HCT116 (cell line): ENCODE data around the gene BRSK2. TPM values are rescaled to one million over a fixed set of nuclear protein-coding genes. Genes with fewer than 3 reads are reported as not detected.
"Not testable (repeated sequence)": the region's sequence is repeated elsewhere in the genome, so short reads cannot be mapped to it uniquely, and the experiment has no call there.

Experiments used
- ATAC-seq: fragments of 200-7000 bp; cut with Tn5 transposase; 2 replicates; pipeline ENCODE4 v1.9.1; 2020; ENCODE audit warnings: mild to moderate bottlenecking, moderate library complexity
- BruUV-seq: library from RNA; stranded (reverse); fragments of 400-500 nt; replicated peaks from 2 replicates; lab custom pipeline; 2021; lab: Mats Ljungman, UMichigan
- CTCF ChIA-PET: fragments of 300-600 bp; sonication (Branson Sonifier 250); formaldehyde crosslinking; loops from one replicate; lab custom pipeline; 2021; ENCODE audit warnings: antibody characterized with exemption; lab: Charles Lee
- POLR2A ChIA-PET: fragments of 300-600, 350-600 bp; sonication (Branson Sonifier 250); formaldehyde crosslinking; loops from one replicate; lab custom pipeline; 2021; ENCODE audit warnings: antibody characterized with exemption; lab: Charles Lee
- RAD21 ChIA-PET, 2 experiments: fragments of 300-600 bp; sonication (Branson Sonifier 250); formaldehyde crosslinking; loops; one replicate each; lab custom pipeline; 2023; ENCODE audit warnings: low total read pairs in 2 of 2; ENCODE audit not compliant: uncharacterized antibody in 2 of 2, unreplicated experiment in 2 of 2, low non-redundant PET in 1 of 2; lab: Charles Lee
- DNase-seq: peaks from one replicate; pipeline ENCODE4 v3.0.0-alpha.2; 2010; ENCODE audit warnings: low read depth, low spot score
- H2AFZ ChIP-seq: fragments of 200-600 bp; shearing (Covaris generic), sonication (generic); 2 replicates; pipeline ENCODE4 v1.6.1; 2017; ENCODE audit warnings: low read depth, mixed run types, mixed read lengths, antibody characterized with exemption, low read length; ENCODE audit not compliant: poor library complexity, severe bottlenecking
- H3K27ac ChIP-seq: 2 replicates; pipeline ENCODE4 v1.5.1; 2012; ENCODE audit warnings: low read depth, low read length
- H3K27me3 ChIP-seq: fragments of 200-600 bp; sonication (generic); 2 replicates; pipeline ENCODE4 v1.6.1; 2016; ENCODE audit warnings: mixed run types, low read length, mixed read lengths; ENCODE audit not compliant: insufficient read depth
- H3K36me3 ChIP-seq, 2 experiments: fragments of 200-500 bp in 1 of 2; fragments of 200-600 bp in 1 of 2; sonication (Bioruptor generic) in 1 of 2; sonication (generic) in 1 of 2; 2 replicates each; pipeline versions ENCODE4 v1.5.1 to v1.6.1; 2014 to 2016; ENCODE audit warnings: low read length in 2 of 2, inconsistent platforms in 1 of 2, mixed read lengths in 1 of 2, mixed run types in 1 of 2; ENCODE audit not compliant: insufficient read depth in 2 of 2, control insufficient read depth in 1 of 2
- H3K4me1 ChIP-seq, 2 experiments: fragments of 200-600 bp in 1 of 2; sonication (generic) in 1 of 2; 2 replicates each; pipeline versions ENCODE4 v1.5.1 to v1.6.1; 2012 to 2017; ENCODE audit warnings: low read length in 2 of 2, inconsistent platforms in 1 of 2, mild to moderate bottlenecking in 1 of 2, mixed read lengths in 1 of 2, mixed run types in 1 of 2, moderate library complexity in 1 of 2; ENCODE audit not compliant: insufficient read depth in 2 of 2, control insufficient read depth in 1 of 2
- H3K4me2 ChIP-seq: fragments of 200-600 bp; sonication (generic); 2 replicates; pipeline ENCODE4 v1.6.1; 2017; ENCODE audit warnings: mixed run types, low read length, mixed read lengths
- H3K4me3 ChIP-seq, 2 experiments: fragments of 200-600 bp in 1 of 2; sonication (generic) in 1 of 2; replicated peaks in 1 of 2; 2 replicates each; pipeline ENCODE4 v1.5.1; 2011 to 2016; ENCODE audit warnings: low read length in 2 of 2, control low read depth in 1 of 2, low read depth in 1 of 2, mild to moderate bottlenecking in 1 of 2, mixed read lengths in 1 of 2, mixed run types in 1 of 2
- H3K79me2 ChIP-seq: fragments of 200-600 bp; sonication (generic); 2 replicates; pipeline ENCODE4 v1.6.1; 2017; ENCODE audit warnings: mild to moderate bottlenecking, mixed run types, low read length, moderate library complexity, mixed read lengths; ENCODE audit not compliant: insufficient read depth
- H3K9ac ChIP-seq: fragments of 200-600 bp; sonication (generic); 2 replicates; pipeline ENCODE4 v1.6.1; 2016; ENCODE audit warnings: low read length, mixed read lengths
- H3K9me2 ChIP-seq: fragments of 200-600 bp; sonication (generic), shearing (Covaris generic); 2 replicates; pipeline ENCODE4 v1.6.1; 2017; ENCODE audit warnings: mixed run types, mild to moderate bottlenecking, moderate library complexity; ENCODE audit not compliant: insufficient read depth
- H3K9me3 ChIP-seq, 2 experiments: fragments of 200-500 bp in 1 of 2; fragments of 200-600 bp in 1 of 2; sonication (Bioruptor generic) in 1 of 2; sonication (generic) in 1 of 2; 2 replicates each; pipeline ENCODE4 v1.6.1; 2014 to 2017; ENCODE audit warnings: low read length in 2 of 2, mixed read lengths in 2 of 2, inconsistent platforms in 1 of 2, low read depth in 1 of 2, mild to moderate bottlenecking in 1 of 2, mixed run types in 1 of 2, moderate library complexity in 1 of 2; ENCODE audit not compliant: control insufficient read depth in 1 of 2, insufficient read depth in 1 of 2
- H4K20me1 ChIP-seq: fragments of 200-600 bp; sonication (generic), shearing (Covaris generic); 2 replicates; pipeline ENCODE4 v1.6.1; 2017; ENCODE audit warnings: mixed run types, mild to moderate bottlenecking, moderate library complexity; ENCODE audit not compliant: insufficient read depth
- CBX3 ChIP-seq: IDR thresholded peaks from 2 replicates; pipeline ENCODE4 v1.6.1; 2012; ENCODE audit warnings: low read depth
- CEBPB ChIP-seq: IDR thresholded peaks from 2 replicates; pipeline ENCODE4 v1.6.1; 2012; ENCODE audit warnings: low read depth
- EGR1 ChIP-seq: IDR thresholded peaks from 2 replicates; pipeline ENCODE4 v1.6.1; 2012; ENCODE audit warnings: low read depth
- ELF1 ChIP-seq: IDR thresholded peaks from 2 replicates; pipeline ENCODE4 v1.6.1; 2012; ENCODE audit warnings: low read depth, borderline replicate concordance
- EZH2phosphoT487 ChIP-seq: fragments of 200-600 bp; IDR thresholded peaks from 2 replicates; pipeline ENCODE4 v1.6.1; 2018; ENCODE audit warnings: antibody characterized with exemption, borderline replicate concordance
- FOSL1 ChIP-seq: IDR thresholded peaks from 2 replicates; pipeline ENCODE4 v1.6.1; 2012; ENCODE audit warnings: low read depth
- POLR2A ChIP-seq: IDR thresholded peaks from 2 replicates; pipeline ENCODE4 v1.7.0; 2011; ENCODE audit warnings: borderline replicate concordance; ENCODE audit not compliant: insufficient read depth, insufficient read length; ENCODE audit errors: extremely low read depth
- SRF ChIP-seq: IDR thresholded peaks from 2 replicates; pipeline ENCODE4 v1.6.1; 2012; ENCODE audit warnings: low read depth
- TCF7L2 ChIP-seq: IDR thresholded peaks from 2 replicates; pipeline ENCODE4 v1.7.0; 2011; ENCODE audit warnings: borderline replicate concordance, inconsistent platforms; ENCODE audit not compliant: insufficient read depth, insufficient read length; ENCODE audit errors: extremely low read depth
- YY1 ChIP-seq: IDR thresholded peaks from 2 replicates; pipeline ENCODE4 v1.6.1; 2011; ENCODE audit warnings: low read length, low read depth, moderate library complexity, mild to moderate bottlenecking; ENCODE audit not compliant: insufficient replicate concordance; ENCODE audit errors: extremely low read depth
- ZFX ChIP-seq: fragments of 450-650 bp; IDR thresholded peaks from 2 replicates; pipeline ENCODE4 v1.6.1; 2017
- intact Hi-C: fragments of 100-400 bp; cut with micrococcal nuclease; formaldehyde crosslinking; loops from 2 replicates; pipeline ENCODE4 v1.10.0; 2022
- total RNA-seq: library from RNA; stranded (reverse); gene quantifications from one replicate; pipeline ENCODE4 v1.2.1, GENCODE V29; 2021; ENCODE audit not compliant: unreplicated experiment
- TF ChIP-seq, protein P1 (sequence below): IDR thresholded peaks from 2 replicates; pipeline ENCODE4 v1.6.1; 2012
- TF ChIP-seq, protein P2 (sequence below), 3 experiments: fragments of 200-600 bp in 1 of 3; sonication (generic) in 1 of 3; IDR thresholded peaks in 2 of 3; conservative IDR thresholded peaks in 1 of 3; 2 replicates each; pipeline ENCODE4 v1.5.1; 2012 to 2017; ENCODE audit warnings: low read depth in 2 of 3, low read length in 2 of 3, antibody characterized with exemption in 1 of 3, borderline replicate concordance in 1 of 3, control low read depth in 1 of 3, mild to moderate bottlenecking in 1 of 3, mixed read lengths in 1 of 3, mixed run types in 1 of 3, moderate library complexity in 1 of 3; ENCODE audit not compliant: insufficient read depth in 1 of 3

The BRSK2 gene
- total RNA-seq, 1 experiment from 2014 or later, result 14.0 TPM

DNA sequence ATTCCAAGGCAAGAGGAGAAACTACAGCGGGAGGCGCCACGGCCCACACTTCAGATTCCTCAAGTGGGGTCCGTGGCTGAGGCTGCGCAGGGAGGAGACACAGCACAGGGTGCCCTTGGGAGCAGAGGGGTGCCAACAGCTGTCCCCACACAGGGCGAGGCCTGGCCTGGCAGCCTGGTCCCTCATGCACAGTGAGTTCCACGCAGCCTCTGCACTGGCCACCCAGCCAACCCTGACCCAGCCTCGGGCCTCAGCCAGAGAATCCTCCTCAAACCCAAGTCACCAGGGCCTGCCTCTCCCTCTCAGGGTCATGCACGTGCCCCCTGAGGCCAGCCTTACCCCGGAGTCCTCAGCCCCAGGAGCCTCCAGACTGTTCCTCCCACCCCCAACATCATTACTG lies 119.3 kb downstream of the BRSK2 start:
- no peak for TF ChIP-seq POLR2A
- no peak for TF ChIP-seq YY1
- TF ChIP-seq CEBPB, result no peak
- no peak for TF ChIP-seq SRF
- no peak for TF ChIP-seq EZH2phosphoT487
- TF ChIP-seq FOSL1, result no peak
- TF ChIP-seq EGR1, result no peak
- no peak for TF ChIP-seq CBX3
- TF ChIP-seq ZFX, result no peak
- TF ChIP-seq, all 23 proteins: peak for 0
- DNase-seq (no peak), ATAC-seq (no peak)
- Histone ChIP-seq H3K9ac (no peak overlapping the region), H3K79me2 (peaks cover 17% of the 10 kb centered on the region), H3K27ac (no peak overlapping the region), H4K20me1 (no peaks in the 10 kb centered on the region), H3K9me2 (no peaks in the 10 kb centered on the region), H3K4me1 (peaks cover 0 to 7% of the 10 kb centered on the region in 2 experiments; a peak in 1 of 4 replicates), H3K36me3 (no peaks in the 10 kb centered on the region), H3K4me3 (no peak overlapping the region), H3K27me3 (no peaks in the 10 kb centered on the region), H3K9me3 (no peaks in the 10 kb centered on the region), H2AFZ (no peak overlapping the region), H3K4me2 (no peak overlapping the region)
- intact Hi-C loops, result no loop called here
- no TSS peak for BruUV-seq
- ChIA-PET CTCF (no interaction called here), POLR2A (no interaction called here), RAD21 (no interaction called here)

DNA sequence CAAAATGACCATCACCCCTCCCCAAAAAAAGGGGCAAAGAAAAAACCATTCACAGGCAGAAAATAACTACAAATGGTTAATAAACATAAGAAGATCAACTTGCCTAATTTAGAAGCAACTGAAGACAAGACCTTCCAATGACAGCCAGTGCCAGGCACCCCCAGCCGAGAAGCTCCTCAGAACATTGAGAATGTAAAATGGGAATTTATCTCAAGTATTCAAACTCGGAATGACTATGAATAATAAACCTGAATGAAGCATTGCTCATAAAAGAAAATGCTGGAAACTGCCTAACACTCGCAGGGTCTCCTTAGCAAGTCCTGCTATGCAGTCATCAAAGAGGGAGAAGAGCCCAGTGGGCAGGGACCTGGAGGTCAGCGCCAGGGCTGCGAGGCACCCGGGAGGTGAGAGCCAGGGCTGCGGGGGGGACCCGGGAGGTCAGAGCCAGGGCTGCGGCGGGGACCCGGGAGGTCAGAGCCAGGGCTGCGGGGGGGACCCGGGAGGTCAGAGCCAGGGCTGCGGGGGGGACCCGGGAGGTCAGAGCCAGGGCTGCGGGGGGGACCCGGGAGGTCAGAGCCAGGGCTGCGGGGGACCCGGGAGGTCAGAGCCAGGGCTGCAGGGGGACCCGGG lies 120.0 kb downstream of the BRSK2 start:
- no peak overlapping the region for H2AFZ ChIP-seq
- CTCF ChIA-PET, result no interaction called here
- TF ChIP-seq ZFX (no peak), YY1 (no peak), ELF1 (no peak), SRF (no peak), TCF7L2 (no peak), EZH2phosphoT487 (no peak), FOSL1 (no peak)
- TF ChIP-seq, protein P1, sequence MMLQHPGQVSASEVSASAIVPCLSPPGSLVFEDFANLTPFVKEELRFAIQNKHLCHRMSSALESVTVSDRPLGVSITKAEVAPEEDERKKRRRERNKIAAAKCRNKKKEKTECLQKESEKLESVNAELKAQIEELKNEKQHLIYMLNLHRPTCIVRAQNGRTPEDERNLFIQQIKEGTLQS, result no peak
- TF ChIP-seq, protein P2, sequence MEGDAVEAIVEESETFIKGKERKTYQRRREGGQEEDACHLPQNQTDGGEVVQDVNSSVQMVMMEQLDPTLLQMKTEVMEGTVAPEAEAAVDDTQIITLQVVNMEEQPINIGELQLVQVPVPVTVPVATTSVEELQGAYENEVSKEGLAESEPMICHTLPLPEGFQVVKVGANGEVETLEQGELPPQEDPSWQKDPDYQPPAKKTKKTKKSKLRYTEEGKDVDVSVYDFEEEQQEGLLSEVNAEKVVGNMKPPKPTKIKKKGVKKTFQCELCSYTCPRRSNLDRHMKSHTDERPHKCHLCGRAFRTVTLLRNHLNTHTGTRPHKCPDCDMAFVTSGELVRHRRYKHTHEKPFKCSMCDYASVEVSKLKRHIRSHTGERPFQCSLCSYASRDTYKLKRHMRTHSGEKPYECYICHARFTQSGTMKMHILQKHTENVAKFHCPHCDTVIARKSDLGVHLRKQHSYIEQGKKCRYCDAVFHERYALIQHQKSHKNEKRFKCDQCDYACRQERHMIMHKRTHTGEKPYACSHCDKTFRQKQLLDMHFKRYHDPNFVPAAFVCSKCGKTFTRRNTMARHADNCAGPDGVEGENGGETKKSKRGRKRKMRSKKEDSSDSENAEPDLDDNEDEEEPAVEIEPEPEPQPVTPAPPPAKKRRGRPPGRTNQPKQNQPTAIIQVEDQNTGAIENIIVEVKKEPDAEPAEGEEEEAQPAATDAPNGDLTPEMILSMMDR (IDR thresholded peaks at IDR 0.05 in 2 of 3, conservative IDR thresholded peaks at IDR 0.05 in 1 of 3; ENCODE audit: borderline replicate concordance in 1 of 3, insufficient read depth in 1 of 3, low read depth in 2 of 3, low read length in 2 of 3), result no peak
- TF ChIP-seq, all 23 proteins: peak for 0
- H3K4me3 ChIP-seq, result no peak overlapping the region
- POLR2A ChIA-PET, result no interaction called here
- no peaks in the 10 kb centered on the region for H3K9me2 ChIP-seq
- H3K4me2 ChIP-seq, result no peak overlapping the region
- no peak overlapping the region for H3K27ac ChIP-seq
- DNase-seq (no peak), ATAC-seq (no peak)
- BruUV-seq, result no TSS peak
- no peaks in the 10 kb centered on the region for H3K36me3 ChIP-seq
- H3K79me2 ChIP-seq, result peaks cover 20% of the 10 kb centered on the region
- no peaks in the 10 kb centered on the region for H3K27me3 ChIP-seq
- no peaks in the 10 kb centered on the region for H4K20me1 ChIP-seq
- no peak overlapping the region for H3K9ac ChIP-seq
- intact Hi-C loops, result no loop called here
- no peaks in the 10 kb centered on the region for H3K9me3 ChIP-seq
- RAD21 ChIA-PET, result no interaction called here
- H3K4me1 ChIP-seq, result peaks cover 0 to 7% of the 10 kb centered on the region in 2 experiments; a peak in 1 of 4 replicates

DNA sequence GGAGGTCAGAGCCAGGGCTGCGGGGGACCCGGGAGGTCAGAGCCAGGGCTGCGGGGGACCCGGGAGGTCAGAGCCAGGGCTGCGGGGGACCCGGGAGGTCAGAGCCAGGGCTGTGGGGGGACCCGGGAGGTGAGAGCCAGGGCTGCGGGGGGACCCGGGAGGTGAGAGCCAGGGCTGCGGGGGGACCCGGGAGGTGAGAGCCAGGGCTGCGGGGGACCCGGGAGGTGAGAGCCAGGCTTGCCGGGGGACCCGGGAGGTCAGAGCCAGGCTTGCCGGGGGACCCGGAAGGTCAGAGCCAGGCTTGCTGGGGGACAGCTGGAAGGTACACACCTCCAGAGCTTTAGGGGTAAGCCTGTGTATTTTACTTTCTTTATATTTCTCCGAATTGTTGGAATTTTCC lies 120.6 kb downstream of the BRSK2 start:
- POLR2A ChIA-PET, H3K9me2 ChIP-seq, H3K4me3 ChIP-seq, H3K4me1 ChIP-seq, intact Hi-C loops, CTCF ChIA-PET, H3K4me2 ChIP-seq, H3K27me3 ChIP-seq, H4K20me1 ChIP-seq, H2AFZ ChIP-seq, RAD21 ChIA-PET, H3K27ac ChIP-seq, DNase-seq, H3K9ac ChIP-seq, ATAC-seq, H3K9me3 ChIP-seq, BruUV-seq, H3K36me3 ChIP-seq: not testable (repeated sequence)
- peaks cover 17% of the 10 kb centered on the region for H3K79me2 ChIP-seq
